RWPE2 (cell line): ENCODE data around the gene ADGRF3.

ENCODE experiments used
- ATAC-seq: fragments of 200-7000 bp; cut with Tn5 transposase; 3 replicates; pipeline ENCODE4 v1.9.1; 2021; ENCODE audit warnings: low read depth
- DNase-seq: peaks from one replicate; pipeline ENCODE4 v3.0.0-alpha.2; 2020; ENCODE audit warnings: low spot score
- H3K27ac ChIP-seq: fragments of 450-650 bp; 2 replicates; pipeline ENCODE4 v1.5.1; 2017; ENCODE audit warnings: mild to moderate bottlenecking; ENCODE audit not compliant: poor library complexity, severe bottlenecking
- H3K27me3 ChIP-seq: fragments of 250-450 bp; sonication (Bioruptor Pico); 2 replicates; pipeline ENCODE4 v1.5.1; 2021; ENCODE audit warnings: mild to moderate bottlenecking, moderate library complexity; ENCODE audit not compliant: insufficient read depth, poor library complexity, severe bottlenecking
- H3K36me3 ChIP-seq: fragments of 250-450 bp; sonication (Bioruptor Pico); 2 replicates; pipeline ENCODE4 v1.5.1; 2020; ENCODE audit warnings: low read depth, mild to moderate bottlenecking, moderate library complexity
- H3K4me1 ChIP-seq: fragments of 250-450 bp; sonication (Bioruptor Pico); 2 replicates; pipeline ENCODE4 v1.5.1; 2021; ENCODE audit warnings: mild to moderate bottlenecking, moderate library complexity; ENCODE audit not compliant: insufficient read depth, poor library complexity, severe bottlenecking
- H3K4me3 ChIP-seq: fragments of 250-450 bp; sonication (Bioruptor Pico); 2 replicates; pipeline ENCODE4 v1.5.1; 2021; ENCODE audit warnings: mild to moderate bottlenecking, moderate library complexity; ENCODE audit not compliant: severe bottlenecking
- H3K9me3 ChIP-seq: fragments of 250-450 bp; sonication (Bioruptor Pico); 2 replicates; pipeline ENCODE4 v1.5.1; 2021; ENCODE audit warnings: mild to moderate bottlenecking, moderate library complexity; ENCODE audit not compliant: severe bottlenecking
- TF ChIP-seq, protein P1 (sequence below): fragments of 450-650 bp; IDR thresholded peaks from one replicate; pipeline ENCODE4 v1.5.1; 2017; ENCODE audit warnings: mild to moderate bottlenecking, moderate library complexity; ENCODE audit not compliant: poor library complexity, severe bottlenecking

Gene ADGRF3

GRCh38 chr2:26318950-26319349, 27.6 kb downstream of the ADGRF3 start:
- H3K27me3 ChIP-seq = no peaks in the 10 kb centered on the region
- H3K27ac ChIP-seq = no peak overlapping the region
- no peaks in the 10 kb centered on the region for H3K9me3 ChIP-seq
- no peaks in the 10 kb centered on the region for H3K4me1 ChIP-seq
- TF ChIP-seq, protein P1, sequence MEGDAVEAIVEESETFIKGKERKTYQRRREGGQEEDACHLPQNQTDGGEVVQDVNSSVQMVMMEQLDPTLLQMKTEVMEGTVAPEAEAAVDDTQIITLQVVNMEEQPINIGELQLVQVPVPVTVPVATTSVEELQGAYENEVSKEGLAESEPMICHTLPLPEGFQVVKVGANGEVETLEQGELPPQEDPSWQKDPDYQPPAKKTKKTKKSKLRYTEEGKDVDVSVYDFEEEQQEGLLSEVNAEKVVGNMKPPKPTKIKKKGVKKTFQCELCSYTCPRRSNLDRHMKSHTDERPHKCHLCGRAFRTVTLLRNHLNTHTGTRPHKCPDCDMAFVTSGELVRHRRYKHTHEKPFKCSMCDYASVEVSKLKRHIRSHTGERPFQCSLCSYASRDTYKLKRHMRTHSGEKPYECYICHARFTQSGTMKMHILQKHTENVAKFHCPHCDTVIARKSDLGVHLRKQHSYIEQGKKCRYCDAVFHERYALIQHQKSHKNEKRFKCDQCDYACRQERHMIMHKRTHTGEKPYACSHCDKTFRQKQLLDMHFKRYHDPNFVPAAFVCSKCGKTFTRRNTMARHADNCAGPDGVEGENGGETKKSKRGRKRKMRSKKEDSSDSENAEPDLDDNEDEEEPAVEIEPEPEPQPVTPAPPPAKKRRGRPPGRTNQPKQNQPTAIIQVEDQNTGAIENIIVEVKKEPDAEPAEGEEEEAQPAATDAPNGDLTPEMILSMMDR = no peak
- H3K4me3 ChIP-seq = no peak overlapping the region
- H3K36me3 ChIP-seq = no peaks in the 10 kb centered on the region
- DNase-seq (no peak), ATAC-seq (no peak)

DNA sequence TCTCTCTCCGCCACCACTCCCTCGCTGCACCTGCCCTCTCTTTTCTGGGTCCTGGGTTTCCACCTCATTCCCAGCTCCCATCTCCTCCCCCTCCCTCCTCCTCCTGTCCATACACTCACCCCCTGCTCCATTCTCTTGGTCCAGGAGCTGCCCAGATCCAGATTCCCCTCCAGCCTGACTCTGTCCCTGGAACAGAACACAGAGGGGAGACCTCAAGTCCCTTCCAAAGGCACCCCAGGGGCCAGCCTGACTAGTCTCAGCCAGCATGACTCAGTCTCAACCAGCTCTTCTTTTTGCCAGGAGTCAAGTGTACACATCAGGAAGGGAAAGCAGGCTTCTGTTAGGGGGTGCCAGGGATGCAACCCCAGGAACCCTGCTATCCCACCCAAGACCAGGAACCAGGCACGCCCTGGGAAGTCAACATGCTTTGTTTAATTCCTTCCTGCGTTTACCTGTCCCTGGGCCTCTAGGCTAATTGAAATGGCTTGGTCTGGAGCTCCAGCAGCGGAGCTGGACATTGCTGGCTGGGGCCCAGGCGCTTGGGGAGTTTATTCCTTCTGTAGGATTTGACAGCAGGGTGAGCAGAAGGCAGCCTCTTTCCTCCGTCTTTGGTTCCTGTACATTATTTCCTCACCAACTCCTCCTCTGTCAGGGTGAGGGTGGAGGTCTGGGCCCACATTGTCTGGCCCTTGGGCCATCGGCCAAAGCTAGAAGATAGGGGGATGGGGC, 29.0 kb downstream of the ADGRF3 start:
- Histone ChIP-seq H3K4me3 (no peak overlapping the region), H3K4me1 (no peaks in the 10 kb centered on the region), H3K27me3 (no peaks in the 10 kb centered on the region), H3K36me3 (no peaks in the 10 kb centered on the region), H3K27ac (no peak overlapping the region), H3K9me3 (no peaks in the 10 kb centered on the region)
- no peak; the same call in 2 of the 3 replicates for ATAC-seq
- DNase-seq = no peak
- TF ChIP-seq, protein P1 = no peak

DNA sequence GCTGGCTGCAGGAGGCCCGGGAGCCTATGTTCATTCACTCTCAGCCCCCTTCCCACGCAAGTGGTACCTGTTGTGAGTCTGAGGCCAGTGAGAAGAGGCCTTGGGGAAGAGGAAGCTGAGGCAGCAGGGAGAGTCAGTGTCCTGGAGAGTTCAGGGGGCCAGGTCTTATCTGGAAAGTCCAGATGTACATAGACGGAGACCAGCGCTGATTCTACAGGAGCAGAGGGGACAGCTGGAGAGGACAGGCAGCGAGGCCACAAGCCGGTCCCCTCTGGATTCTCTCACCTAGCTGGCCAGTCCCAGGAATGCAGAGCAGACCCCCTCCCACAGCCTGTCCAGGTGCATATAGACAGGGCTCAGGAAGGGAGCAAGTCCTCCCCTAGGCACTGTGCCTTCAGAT, 29.7 kb downstream of the ADGRF3 start:
- Histone ChIP-seq H3K36me3 (no peaks in the 10 kb centered on the region), H3K9me3 (no peaks in the 10 kb centered on the region), H3K4me3 (no peak overlapping the region), H3K4me1 (no peaks in the 10 kb centered on the region), H3K27ac (no peak overlapping the region), H3K27me3 (no peaks in the 10 kb centered on the region)
- ATAC-seq = no peak
- TF ChIP-seq, protein P1 = no peak
- DNase-seq = no peak

- TF ChIP-seq, protein P1 = no peak
- Histone ChIP-seq H3K4me3 (no peak overlapping the region), H3K9me3 (no peaks in the 10 kb centered on the region), H3K36me3 (no peaks in the 10 kb centered on the region), H3K4me1 (no peaks in the 10 kb centered on the region), H3K27me3 (no peaks in the 10 kb centered on the region), H3K27ac (no peak overlapping the region)
- DNase-seq (no peak), ATAC-seq (peak; percentile 25; the same call in 1 of the 3 replicates)
Observed at GRCh38 chr2:26316041-26316440, 30.5 kb downstream of the ADGRF3 start.

DNA sequence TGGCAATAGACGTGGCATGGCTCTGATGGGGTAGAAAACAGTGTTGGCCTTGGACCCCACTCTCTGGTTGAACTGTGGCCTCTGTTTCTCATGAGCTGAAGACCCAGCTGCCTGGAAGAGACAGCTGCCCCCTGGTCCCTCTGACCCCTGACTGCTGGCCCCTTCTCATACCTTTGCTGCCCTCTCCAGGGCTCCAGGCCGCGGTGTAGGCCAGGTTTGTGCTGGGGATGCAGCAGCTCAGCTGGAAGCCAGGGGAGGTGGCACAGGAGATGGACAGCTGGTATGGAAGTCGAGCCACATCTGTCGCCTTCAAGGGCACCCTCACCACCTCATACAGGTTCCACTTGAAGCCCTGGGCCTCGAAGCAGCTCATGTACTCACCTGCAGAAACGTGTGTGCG, 32.3 kb downstream of the ADGRF3 start:
- H3K27me3 ChIP-seq = no peaks in the 10 kb centered on the region
- no peak overlapping the region for H3K4me3 ChIP-seq
- no peak overlapping the region for H3K27ac ChIP-seq
- no peak for DNase-seq
- no peaks in the 10 kb centered on the region for H3K9me3 ChIP-seq
- peak; percentile 49; the same call in 2 of the 3 replicates for ATAC-seq
- TF ChIP-seq, protein P1 = peak; percentile 30
- no peaks in the 10 kb centered on the region for H3K36me3 ChIP-seq
- no peaks in the 10 kb centered on the region for H3K4me1 ChIP-seq
